ENCODE results near the gene CROCC2.

CROCC2 gene

GRCh38 chr2:240893363-240893844 is 12.7 kb upstream of the CROCC2 start:
- no peaks in the 10 kb centered on the region for H3K36me3 Mint-ChIP-seq (ENCODE audit: low read depth)
- no peak overlapping the region for H3K4me3 Mint-ChIP-seq
- peaks cover 5% of the 10 kb centered on the region for H3K4me1 Mint-ChIP-seq (ENCODE audit: low read depth)
- no peak overlapping the region for H3K27ac Mint-ChIP-seq
- intact Hi-C loops (cut with micrococcal nuclease), result no loop called here
- no peaks in the 10 kb centered on the region for H3K9me3 Mint-ChIP-seq
- H3K27me3 Mint-ChIP-seq, result peaks cover 5% of the 10 kb centered on the region

GRCh38 chr2:240894006-240894405 is 12.1 kb upstream of the CROCC2 start:
- Mint-ChIP-seq H3K27me3 (peaks cover 5% of the 10 kb centered on the region), H3K9me3 (no peaks in the 10 kb centered on the region), H3K36me3 (ENCODE audit: low read depth) (no peaks in the 10 kb centered on the region), H3K4me1 (ENCODE audit: low read depth) (peaks cover 5% of the 10 kb centered on the region), H3K27ac (no peak overlapping the region), H3K4me3 (no peak overlapping the region)
- intact Hi-C loops (cut with micrococcal nuclease), result no loop called here

- peaks cover 5% of the 10 kb centered on the region for H3K27me3 Mint-ChIP-seq
- intact Hi-C loops (cut with micrococcal nuclease), result no loop called here
- H3K4me3 Mint-ChIP-seq, result no peak overlapping the region
- H3K4me1 Mint-ChIP-seq (ENCODE audit: low read depth), result peaks cover 5% of the 10 kb centered on the region
- H3K9me3 Mint-ChIP-seq, result no peaks in the 10 kb centered on the region
- no peaks in the 10 kb centered on the region for H3K36me3 Mint-ChIP-seq (ENCODE audit: low read depth)
- H3K27ac Mint-ChIP-seq, result no peak overlapping the region
Observed at GRCh38 chr2:240894836-240895558, 11.1 kb upstream of the CROCC2 start.

GRCh38 chr2:240895656-240896388 is 10.3 kb upstream of the CROCC2 start, which contains the start of gene MAB21L4:
MAB21L4 (minus strand) TSS chr2:240896156; CDS start chr2:240895997, 159 bp downstream.
- no peak within 1 kb of the TSS for H3K27ac Mint-ChIP-seq
- no peak within 1 kb of the TSS for H3K4me3 Mint-ChIP-seq
- H3K4me1 Mint-ChIP-seq (ENCODE audit: low read depth), result peaks cover 5% of the 10 kb centered on the region
- no peaks in the 10 kb centered on the region for H3K9me3 Mint-ChIP-seq
- H3K27me3 Mint-ChIP-seq, result peaks cover 5% of the 10 kb centered on the region
- no peaks in the 10 kb centered on the region for H3K36me3 Mint-ChIP-seq (ENCODE audit: low read depth)
- intact Hi-C loops (cut with micrococcal nuclease), result no loop called here

- peaks cover 5% of the 10 kb centered on the region for H3K4me1 Mint-ChIP-seq (ENCODE audit: low read depth)
- no peak overlapping the region for H3K4me3 Mint-ChIP-seq
- no peaks in the 10 kb centered on the region for H3K9me3 Mint-ChIP-seq
- intact Hi-C loops (cut with micrococcal nuclease), result no loop called here
- no peaks in the 10 kb centered on the region for H3K36me3 Mint-ChIP-seq (ENCODE audit: low read depth)
- peaks cover 4% of the 10 kb centered on the region for H3K27me3 Mint-ChIP-seq
- no peak overlapping the region for H3K27ac Mint-ChIP-seq
Observed at GRCh38 chr2:240896394-240896793, 9.7 kb upstream of the CROCC2 start.

GRCh38 chr2:240896871-240897692 is 9.1 kb upstream of the CROCC2 start:
- H3K9me3 Mint-ChIP-seq, result no peaks in the 10 kb centered on the region
- H3K36me3 Mint-ChIP-seq (ENCODE audit: low read depth), result no peaks in the 10 kb centered on the region
- H3K27me3 Mint-ChIP-seq, result peaks cover 2% of the 10 kb centered on the region
- peaks cover 5% of the 10 kb centered on the region for H3K4me1 Mint-ChIP-seq (ENCODE audit: low read depth)
- intact Hi-C loops (cut with micrococcal nuclease), result no loop called here
- no peak overlapping the region for H3K4me3 Mint-ChIP-seq
- no peak overlapping the region for H3K27ac Mint-ChIP-seq

GRCh38 chr2:240898108-240898730 is 7.9 kb upstream of the CROCC2 start:
- no peak overlapping the region for H3K27ac Mint-ChIP-seq

GRCh38 chr2:240898731-240899467 is 7.2 kb upstream of the CROCC2 start:
- no peak overlapping the region for H3K4me3 Mint-ChIP-seq
- intact Hi-C loops (cut with micrococcal nuclease), result no loop called here
- no peaks in the 10 kb centered on the region for H3K4me1 Mint-ChIP-seq (ENCODE audit: low read depth)
- no peak overlapping the region for H3K27ac Mint-ChIP-seq
- H3K36me3 Mint-ChIP-seq (ENCODE audit: low read depth), result no peaks in the 10 kb centered on the region
- peaks cover 2% of the 10 kb centered on the region for H3K27me3 Mint-ChIP-seq
- H3K9me3 Mint-ChIP-seq, result no peaks in the 10 kb centered on the region

More at GRCh38 chr2:240898108-240898730, 7.9 kb upstream of the CROCC2 start:
- Mint-ChIP-seq H3K36me3 (ENCODE audit: low read depth) (no peaks in the 10 kb centered on the region), H3K4me3 (no peak overlapping the region), H3K4me1 (ENCODE audit: low read depth) (peaks cover 5% of the 10 kb centered on the region), H3K27me3 (peaks cover 2% of the 10 kb centered on the region), H3K9me3 (no peaks in the 10 kb centered on the region)
- intact Hi-C loops (cut with micrococcal nuclease), result no loop called here

- intact Hi-C loops (cut with micrococcal nuclease), result no loop called here
- peaks cover 2% of the 10 kb centered on the region for H3K27me3 Mint-ChIP-seq
- H3K9me3 Mint-ChIP-seq, result no peaks in the 10 kb centered on the region
- no peak overlapping the region for H3K4me3 Mint-ChIP-seq
- H3K4me1 Mint-ChIP-seq (ENCODE audit: low read depth), result no peaks in the 10 kb centered on the region
- H3K36me3 Mint-ChIP-seq (ENCODE audit: low read depth), result no peaks in the 10 kb centered on the region
- no peak overlapping the region for H3K27ac Mint-ChIP-seq
Observed at GRCh38 chr2:240899468-240899865, 6.7 kb upstream of the CROCC2 start.

GRCh38 chr2:240900141-240900860 is 5.8 kb upstream of the CROCC2 start:
- H3K4me3 Mint-ChIP-seq, result no peak overlapping the region
- peaks cover 2% of the 10 kb centered on the region for H3K27me3 Mint-ChIP-seq
- no peak overlapping the region for H3K27ac Mint-ChIP-seq
- no peaks in the 10 kb centered on the region for H3K4me1 Mint-ChIP-seq (ENCODE audit: low read depth)
- intact Hi-C loops (cut with micrococcal nuclease), result no loop called here
- H3K9me3 Mint-ChIP-seq, result no peaks in the 10 kb centered on the region
- no peaks in the 10 kb centered on the region for H3K36me3 Mint-ChIP-seq (ENCODE audit: low read depth)

- H3K4me3 Mint-ChIP-seq, result no peak overlapping the region
- no peaks in the 10 kb centered on the region for H3K9me3 Mint-ChIP-seq
- peaks cover 5% of the 10 kb centered on the region for H3K27me3 Mint-ChIP-seq
- H3K27ac Mint-ChIP-seq, result no peak overlapping the region
- no peaks in the 10 kb centered on the region for H3K4me1 Mint-ChIP-seq (ENCODE audit: low read depth)
- intact Hi-C loops (cut with micrococcal nuclease), result no loop called here
- H3K36me3 Mint-ChIP-seq (ENCODE audit: low read depth), result no peaks in the 10 kb centered on the region
Observed at GRCh38 chr2:240901986-240902614, 4.0 kb upstream of the CROCC2 start.

GRCh38 chr2:240902615-240903041 is 3.5 kb upstream of the CROCC2 start:
- H3K9me3 Mint-ChIP-seq, result no peaks in the 10 kb centered on the region
- H3K27me3 Mint-ChIP-seq, result peaks cover 5% of the 10 kb centered on the region
- no peaks in the 10 kb centered on the region for H3K4me1 Mint-ChIP-seq (ENCODE audit: low read depth)
- H3K36me3 Mint-ChIP-seq (ENCODE audit: low read depth), result no peaks in the 10 kb centered on the region
- H3K27ac Mint-ChIP-seq, result no peak overlapping the region
- no peak overlapping the region for H3K4me3 Mint-ChIP-seq
- intact Hi-C loops (cut with micrococcal nuclease), result no loop called here
